Stimulated activated CD4-positive, alpha-beta T cell treated with anti-CD3 and anti-CD28 coated beads, Interleukin-15, amount 100 ng/mL, for 24 hours (primary cell): ENCODE measurements around the gene GVQW3.

ENCODE experiments used
- DNase-seq: peaks from one replicate; pipeline ENCODE4 v3.0.0-alpha.2; 2020

GVQW3 gene

DNA sequence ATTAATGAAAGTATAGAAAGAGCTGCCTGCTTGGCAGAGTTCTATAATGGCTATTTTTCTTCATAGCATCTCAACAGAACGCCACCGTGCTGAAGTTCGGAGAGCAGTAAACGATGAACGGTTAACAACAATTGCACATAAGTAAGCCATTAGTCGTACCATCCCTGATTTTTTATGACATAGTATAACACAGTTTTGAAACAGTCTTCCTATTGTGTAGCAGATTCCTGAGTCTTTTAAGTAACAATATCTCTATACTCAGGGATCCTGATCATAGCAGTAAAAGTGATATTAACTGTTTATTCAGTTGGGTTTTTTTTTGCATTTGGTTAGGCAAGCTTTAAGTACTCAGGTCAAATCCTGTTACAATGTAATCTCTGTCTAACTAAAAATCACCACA lies 72.1 kb downstream of the GVQW3 start:
- DNase-seq: no peak

DNA sequence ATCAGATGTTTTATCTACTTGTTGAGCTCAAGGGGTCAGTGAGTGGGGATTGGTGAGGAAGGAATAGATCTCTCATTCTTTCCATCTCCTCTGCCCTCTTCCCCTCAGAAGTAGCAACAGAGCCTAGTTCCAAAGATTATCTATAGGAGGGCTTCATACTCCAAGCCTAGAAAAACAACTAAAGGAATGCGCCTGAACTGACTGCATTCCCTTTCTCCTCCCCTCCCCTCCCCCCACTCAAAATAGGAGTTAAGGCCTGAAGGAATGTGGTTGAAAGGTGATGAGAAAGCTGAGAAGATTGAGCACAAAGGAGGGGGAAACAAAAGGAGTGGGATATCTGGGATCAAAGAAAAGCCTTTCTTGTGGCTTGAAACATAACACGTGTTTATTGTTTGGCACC lies 74.2 kb downstream of the GVQW3 start:
- DNase-seq: no peak

DNA sequence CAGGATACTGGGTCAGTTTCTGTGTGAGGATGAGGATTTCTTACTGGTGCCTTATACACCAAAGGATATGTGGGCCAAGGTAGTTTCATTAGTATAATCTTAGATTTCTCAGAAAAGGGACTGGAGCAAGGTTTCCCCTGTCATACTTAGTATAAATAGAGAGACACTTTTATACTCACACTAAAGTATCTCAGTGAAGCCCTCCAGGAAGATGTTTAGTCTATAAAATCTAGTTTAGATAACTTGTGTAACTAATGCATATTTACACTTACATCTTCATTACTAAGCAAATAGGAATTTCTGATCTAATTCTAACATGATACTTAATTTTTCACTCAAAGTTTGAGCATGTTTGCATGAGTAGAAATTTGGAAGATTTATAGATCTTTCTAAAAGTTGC lies 74.8 kb downstream of the GVQW3 start:
- DNase-seq: no peak

DNA sequence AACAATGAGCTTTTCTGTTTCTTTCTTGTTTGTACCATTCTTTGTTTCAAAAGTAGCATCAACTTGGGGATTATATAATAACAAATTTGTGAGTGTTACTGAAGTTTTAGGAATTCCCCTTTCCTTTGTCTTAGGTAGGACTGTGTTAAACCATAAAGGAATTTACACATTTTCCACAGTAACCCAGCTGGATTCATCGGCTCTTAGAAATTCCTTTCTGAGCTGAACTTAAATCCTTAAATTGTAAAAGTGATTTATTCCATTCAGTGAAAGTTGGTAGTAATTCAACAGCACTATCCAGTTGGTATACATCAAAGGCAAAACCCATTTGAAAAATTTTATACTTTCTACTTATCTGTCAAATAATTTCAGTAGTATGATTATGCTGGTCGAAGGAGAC lies 75.4 kb downstream of the GVQW3 start:
- no peak for DNase-seq
